ENCODE results near the gene CTSE.

DNA sequence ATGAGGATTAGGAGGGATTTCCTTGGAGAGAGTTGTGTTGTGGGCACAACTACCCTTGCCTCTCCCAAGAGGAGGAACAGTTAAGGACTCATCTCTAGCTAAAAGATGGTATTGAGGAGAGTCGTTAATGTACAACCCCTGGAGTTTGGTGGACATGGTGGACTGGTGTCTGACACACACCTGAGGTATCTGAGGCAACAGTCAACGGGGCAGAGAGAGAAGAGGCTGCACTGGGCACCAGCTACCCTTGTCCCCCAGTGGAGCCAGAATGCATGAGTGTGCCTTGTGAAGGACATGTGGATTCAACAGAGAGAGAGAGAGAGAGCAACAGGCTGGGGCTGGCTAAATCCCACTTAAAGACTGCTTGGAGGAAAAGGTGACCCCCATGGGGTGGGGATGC lies 33.5 kb downstream of the CTSE start:
- TF ChIP-seq POLR2A (IDR thresholded peaks at IDR 0.05; ENCODE audit: low read depth, low read length) (no peak), TAF1 (IDR thresholded peaks at IDR 0.05; ENCODE audit: borderline replicate concordance, low read depth, low read length) (no peak)
